ENCODE results near the gene ZMIZ1. TPM values are rescaled to one million over a fixed set of nuclear protein-coding genes. Genes with fewer than 3 reads are reported as not detected.

Gene ZMIZ1
- total RNA-seq, 1 experiment from 2014 or later, result 23.5 TPM

DNA sequence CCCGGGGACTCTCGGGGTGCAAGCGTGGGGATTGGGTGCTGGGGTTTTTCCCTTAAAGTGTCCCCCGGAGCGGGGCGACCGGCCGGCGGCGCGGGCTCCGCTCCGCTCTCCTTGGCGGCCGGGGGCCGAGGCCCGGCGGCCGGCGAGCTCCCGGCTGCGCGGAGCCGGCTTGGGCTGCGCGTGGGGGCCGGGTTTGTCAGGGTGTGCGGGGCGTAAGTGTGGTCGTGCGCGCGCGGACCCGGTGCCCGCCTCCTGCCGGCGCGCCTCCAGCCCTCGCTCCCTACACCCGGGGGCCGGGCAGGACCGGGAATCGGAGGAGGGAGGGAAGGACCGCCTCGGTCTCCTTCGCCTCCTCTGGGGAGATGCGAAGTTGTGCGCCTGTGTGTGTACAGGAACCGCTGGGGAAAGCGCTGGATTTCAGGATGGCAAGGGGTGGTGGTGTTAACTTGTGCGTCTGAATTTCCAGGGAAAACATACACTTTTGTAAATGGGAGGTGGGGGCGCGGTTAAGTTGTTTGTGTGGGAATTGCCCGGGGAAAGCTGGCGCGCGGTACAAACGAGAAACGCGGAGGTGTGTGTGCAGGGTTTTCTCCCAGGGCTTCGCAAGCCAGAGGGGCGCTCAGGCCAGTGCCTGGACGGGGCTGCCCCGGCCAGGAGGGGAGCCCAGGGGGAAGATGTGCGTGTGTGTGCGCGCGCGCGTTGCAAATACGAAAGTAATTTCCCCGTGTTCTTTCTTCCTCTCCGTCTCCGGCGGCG, 737 bp downstream of the ZMIZ1 start:
- TF ChIP-seq, protein P1, sequence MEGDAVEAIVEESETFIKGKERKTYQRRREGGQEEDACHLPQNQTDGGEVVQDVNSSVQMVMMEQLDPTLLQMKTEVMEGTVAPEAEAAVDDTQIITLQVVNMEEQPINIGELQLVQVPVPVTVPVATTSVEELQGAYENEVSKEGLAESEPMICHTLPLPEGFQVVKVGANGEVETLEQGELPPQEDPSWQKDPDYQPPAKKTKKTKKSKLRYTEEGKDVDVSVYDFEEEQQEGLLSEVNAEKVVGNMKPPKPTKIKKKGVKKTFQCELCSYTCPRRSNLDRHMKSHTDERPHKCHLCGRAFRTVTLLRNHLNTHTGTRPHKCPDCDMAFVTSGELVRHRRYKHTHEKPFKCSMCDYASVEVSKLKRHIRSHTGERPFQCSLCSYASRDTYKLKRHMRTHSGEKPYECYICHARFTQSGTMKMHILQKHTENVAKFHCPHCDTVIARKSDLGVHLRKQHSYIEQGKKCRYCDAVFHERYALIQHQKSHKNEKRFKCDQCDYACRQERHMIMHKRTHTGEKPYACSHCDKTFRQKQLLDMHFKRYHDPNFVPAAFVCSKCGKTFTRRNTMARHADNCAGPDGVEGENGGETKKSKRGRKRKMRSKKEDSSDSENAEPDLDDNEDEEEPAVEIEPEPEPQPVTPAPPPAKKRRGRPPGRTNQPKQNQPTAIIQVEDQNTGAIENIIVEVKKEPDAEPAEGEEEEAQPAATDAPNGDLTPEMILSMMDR (IDR thresholded peaks at IDR 0.05; ENCODE audit: unreplicated experiment), result no peak
- H3K27me3 Mint-ChIP-seq (ENCODE audit: unreplicated experiment), result no peaks in the 10 kb centered on the region
- H3K9me3 Mint-ChIP-seq (ENCODE audit: low read depth, unreplicated experiment), result no peaks in the 10 kb centered on the region
- BruUV-seq (replicated peaks), result no TSS peak
- peak overlapping the region; percentile 63 for H3K27ac Mint-ChIP-seq (ENCODE audit: unreplicated experiment)
- peak overlapping the region; percentile 70 for H3K4me3 Mint-ChIP-seq (ENCODE audit: low read depth, unreplicated experiment)
- CTCF ChIA-PET, result interaction anchor here (0.6 to 1.1 kb wide), 3 partner anchors 125 to 605 kb away, joined by 3 to 6 read pairs (median 3); no protein-coding TSS in a partner anchor
- peaks cover 67% of the 10 kb centered on the region for H3K36me3 Mint-ChIP-seq (ENCODE audit: insufficient read depth, unreplicated experiment)
- H3K4me1 Mint-ChIP-seq (ENCODE audit: low read depth, unreplicated experiment), result peaks cover 38% of the 10 kb centered on the region
- intact Hi-C loops (cut with micrococcal nuclease; ENCODE audit: unreplicated experiment), result loop anchor here (2.0 to 10.0 kb wide), 5 partner anchors 43 to 767 kb away; no protein-coding TSS in a partner anchor
- DNase-seq, result peak; percentile 56

DNA sequence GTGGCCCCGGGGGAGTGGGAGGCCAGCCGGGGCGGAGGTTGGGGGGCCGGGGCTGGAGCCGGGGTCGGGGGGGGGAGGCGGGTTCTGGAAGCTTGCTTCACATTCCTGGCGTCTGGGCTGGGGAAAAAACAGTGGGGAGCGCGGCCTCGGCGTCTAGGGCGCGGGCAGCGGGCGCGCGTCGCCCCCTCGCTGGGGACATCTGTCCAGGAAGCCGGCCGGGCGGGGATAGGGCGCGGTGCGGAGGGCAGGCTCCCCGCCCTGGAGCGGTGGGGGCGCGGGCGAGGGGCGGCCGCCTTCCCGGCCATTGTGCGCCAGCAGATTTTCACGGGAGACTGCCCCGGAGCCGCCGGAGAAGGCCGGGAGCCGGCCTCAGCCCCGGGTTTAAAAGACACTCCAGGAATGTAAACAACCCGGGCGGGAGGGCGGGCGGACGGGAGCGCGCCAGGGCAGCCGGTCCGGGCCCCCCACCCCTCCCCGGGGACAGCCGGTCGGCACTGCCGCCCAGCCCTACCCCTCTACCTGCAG, 1.4 kb downstream of the ZMIZ1 start:
- BruUV-seq (replicated peaks), result no TSS peak
- peak overlapping the region; percentile 89 for H3K27ac Mint-ChIP-seq (ENCODE audit: unreplicated experiment)
- TF ChIP-seq, protein P1 (IDR thresholded peaks at IDR 0.05; ENCODE audit: unreplicated experiment), result no peak
- intact Hi-C loops (cut with micrococcal nuclease; ENCODE audit: unreplicated experiment), result loop anchor here (2.0 to 5.0 kb wide), 3 partner anchors 42 to 98 kb away; no protein-coding TSS in a partner anchor
- H3K27me3 Mint-ChIP-seq (ENCODE audit: unreplicated experiment), result no peaks in the 10 kb centered on the region
- CTCF ChIA-PET, result interaction anchor here (1.3 to 1.4 kb wide), 2 partner anchors 10 to 125 kb away, joined by 5 to 7 read pairs; no protein-coding TSS in a partner anchor
- H3K4me3 Mint-ChIP-seq (ENCODE audit: low read depth, unreplicated experiment), result peak overlapping the region; percentile 70
- peak; percentile 41 for DNase-seq
- H3K9me3 Mint-ChIP-seq (ENCODE audit: low read depth, unreplicated experiment), result no peaks in the 10 kb centered on the region
- H3K36me3 Mint-ChIP-seq (ENCODE audit: insufficient read depth, unreplicated experiment), result peaks cover 67% of the 10 kb centered on the region
- H3K4me1 Mint-ChIP-seq (ENCODE audit: low read depth, unreplicated experiment), result peaks cover 44% of the 10 kb centered on the region

DNA sequence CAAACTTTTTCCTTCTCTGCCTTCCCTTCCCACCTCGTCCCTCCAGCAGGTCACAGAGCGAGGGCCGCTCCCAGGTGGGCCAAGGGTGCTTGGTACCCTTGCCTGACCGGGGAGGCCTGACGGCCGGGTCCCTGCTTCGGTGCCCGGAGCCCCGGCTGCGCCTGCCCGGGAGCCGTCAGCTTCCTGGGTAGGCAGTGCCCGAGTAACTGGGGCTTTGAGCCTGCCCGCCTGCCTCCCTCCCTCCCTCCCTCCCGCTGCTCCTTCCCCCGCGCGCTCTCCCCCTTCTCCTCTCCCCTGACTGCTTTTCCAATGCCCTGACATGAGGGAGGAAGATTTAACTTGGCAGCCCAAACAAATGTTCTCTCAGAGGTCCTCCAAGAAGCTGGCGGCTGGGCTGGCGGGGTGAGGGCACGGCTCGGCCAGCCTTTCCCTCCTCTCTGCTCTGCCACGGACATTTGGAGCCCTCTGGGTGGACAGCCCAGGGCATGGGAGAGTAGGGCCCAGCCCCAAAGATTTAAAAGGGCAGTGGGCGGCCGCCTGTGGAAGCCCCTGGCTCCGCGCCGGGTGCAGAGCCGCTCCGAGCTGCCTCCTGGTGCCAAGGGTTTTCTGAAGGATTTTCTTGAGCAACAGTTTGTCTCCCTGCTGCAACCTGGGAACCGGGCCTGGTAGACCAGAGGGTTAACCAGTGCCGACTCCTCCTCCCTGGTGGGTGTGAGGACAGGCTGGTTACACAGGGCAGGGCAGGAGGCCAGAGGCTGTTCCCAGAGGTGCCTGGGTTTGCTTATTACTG, 2.0 kb downstream of the ZMIZ1 start:
- peak; percentile 87 for DNase-seq
- H3K4me1 Mint-ChIP-seq (ENCODE audit: low read depth, unreplicated experiment), result peaks cover 50% of the 10 kb centered on the region
- no TSS peak for BruUV-seq (replicated peaks)
- H3K27ac Mint-ChIP-seq (ENCODE audit: unreplicated experiment), result peak overlapping the region; percentile 89
- intact Hi-C loops (cut with micrococcal nuclease; ENCODE audit: unreplicated experiment), result loop anchor here (2.0 to 5.0 kb wide), 3 partner anchors 42 to 98 kb away; no protein-coding TSS in a partner anchor
- no peaks in the 10 kb centered on the region for H3K9me3 Mint-ChIP-seq (ENCODE audit: low read depth, unreplicated experiment)
- TF ChIP-seq, protein P1 (IDR thresholded peaks at IDR 0.05; ENCODE audit: unreplicated experiment), result no peak
- CTCF ChIA-PET, result interaction anchor here (1.1 to 1.4 kb wide), 3 partner anchors 10 to 124 kb away, joined by 3 to 7 read pairs (median 5); no protein-coding TSS in a partner anchor
- H3K4me3 Mint-ChIP-seq (ENCODE audit: low read depth, unreplicated experiment), result peak overlapping the region; percentile 70
- no peaks in the 10 kb centered on the region for H3K27me3 Mint-ChIP-seq (ENCODE audit: unreplicated experiment)
- H3K36me3 Mint-ChIP-seq (ENCODE audit: insufficient read depth, unreplicated experiment), result peaks cover 67% of the 10 kb centered on the region

DNA sequence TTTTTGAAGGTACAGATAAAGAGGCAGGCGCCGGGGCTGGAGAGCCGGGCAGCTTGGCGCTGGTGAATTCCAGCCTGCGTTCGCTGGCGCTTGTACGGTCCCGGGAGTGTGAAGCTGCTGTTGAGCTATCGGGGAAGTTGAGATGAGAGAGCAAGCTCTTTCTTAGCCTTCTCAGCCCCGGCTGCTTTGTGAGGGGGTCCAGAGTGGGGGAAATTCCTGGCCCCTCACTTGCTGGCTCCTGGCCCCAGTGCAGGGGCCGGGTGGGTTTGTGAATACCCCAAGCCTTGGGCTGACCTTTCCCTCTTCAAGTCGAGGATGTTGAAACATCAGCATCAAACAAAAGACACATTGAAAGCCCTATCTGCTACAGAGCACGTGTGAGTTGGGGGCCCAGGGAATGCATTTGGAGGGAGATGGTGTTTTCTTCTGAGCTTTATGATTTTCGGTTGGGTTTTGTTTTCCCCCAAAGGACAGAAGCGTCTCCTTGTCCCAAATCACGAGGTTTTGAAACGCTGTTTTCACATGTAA, 2.7 kb downstream of the ZMIZ1 start:
- H3K27ac Mint-ChIP-seq (ENCODE audit: unreplicated experiment), result peak overlapping the region; percentile 89
- CTCF ChIA-PET, result interaction anchor here (1.1 to 1.4 kb wide), 3 partner anchors 9 to 124 kb away, joined by 3 to 7 read pairs (median 5); no protein-coding TSS in a partner anchor
- intact Hi-C loops (cut with micrococcal nuclease; ENCODE audit: unreplicated experiment), result loop anchor here (2.0 to 5.0 kb wide), 3 partner anchors 41 to 99 kb away; no protein-coding TSS in a partner anchor
- peaks cover 57% of the 10 kb centered on the region for H3K4me1 Mint-ChIP-seq (ENCODE audit: low read depth, unreplicated experiment)
- DNase-seq, result no peak
- H3K36me3 Mint-ChIP-seq (ENCODE audit: insufficient read depth, unreplicated experiment), result peaks cover 67% of the 10 kb centered on the region
- no TSS peak for BruUV-seq (replicated peaks)
- H3K27me3 Mint-ChIP-seq (ENCODE audit: unreplicated experiment), result no peaks in the 10 kb centered on the region
- peak overlapping the region; percentile 70 for H3K4me3 Mint-ChIP-seq (ENCODE audit: low read depth, unreplicated experiment)
- no peaks in the 10 kb centered on the region for H3K9me3 Mint-ChIP-seq (ENCODE audit: low read depth, unreplicated experiment)
- TF ChIP-seq, protein P1 (IDR thresholded peaks at IDR 0.05; ENCODE audit: unreplicated experiment), result no peak

Measured in Calu3 (cell line).